Heart left ventricle (tissue), 16 donors: ENCODE measurements around the gene COPB1. TPM values are rescaled to one million over a fixed set of nuclear protein-coding genes. Genes with fewer than 3 reads are reported as not detected.

Experiments
- ATAC-seq, 4 donors: fragments of 200-7000 bp; cut with Tn5 transposase; one replicate each; pipeline ENCODE4 v1.9.1; 2020 to 2022; ENCODE audit warnings: moderate library complexity in 4 of 4, mild to moderate bottlenecking in 3 of 4, moderate number of reproducible peaks in 1 of 4
- DNase-seq, 5 donors: peaks; one replicate each; pipeline ENCODE4 v3.0.0-alpha.2; 2020
- H3K27ac ChIP-seq, 12 donors: fragments of 200-600 bp; sonication (generic) in 4 of 12; one replicate each; pipeline versions ENCODE4 v1.5.0 to v1.8.0; 2016 to 2022; ENCODE audit warnings: mild to moderate bottlenecking in 2 of 12
- H3K27me3 ChIP-seq, 9 donors: fragments of 200-600 bp; sonication (generic) in 2 of 9; one replicate each; pipeline versions ENCODE4 v1.5.1 to v1.8.0; 2016 to 2022; ENCODE audit warnings: mild to moderate bottlenecking in 3 of 9
- H3K36me3 ChIP-seq, 9 donors: fragments of 200-600 bp; sonication (generic) in 2 of 9; one replicate each; pipeline versions ENCODE4 v1.5.0 to v1.8.0; 2018 to 2022; ENCODE audit warnings: mild to moderate bottlenecking in 2 of 9
- H3K4me1 ChIP-seq, 12 donors: fragments of 200-600 bp; sonication (generic) in 4 of 12; one replicate each; pipeline versions ENCODE4 v1.5.0 to v1.8.0; 2016 to 2022; ENCODE audit warnings: mild to moderate bottlenecking in 3 of 12
- H3K4me3 ChIP-seq, 12 donors: fragments of 200-600 bp; sonication (generic) in 4 of 12; one replicate each; pipeline versions ENCODE4 v1.5.0 to v1.8.0; 2017 to 2022; ENCODE audit warnings: mild to moderate bottlenecking in 9 of 12, moderate library complexity in 4 of 12
- H3K9me3 ChIP-seq, 12 donors: fragments of 200-600 bp; sonication (generic) in 4 of 12; one replicate each; pipeline versions ENCODE4 v1.5.0 to v1.8.0; 2016 to 2022; ENCODE audit warnings: mild to moderate bottlenecking in 1 of 12
- POLR2A ChIP-seq, 2 donors: fragments of 450-650 bp; IDR thresholded peaks; one replicate each; pipeline ENCODE4 v1.6.1; 2017; ENCODE audit warnings: antibody characterized with exemption in 2 of 2, mild to moderate bottlenecking in 2 of 2, moderate library complexity in 2 of 2
- WGBS, 4 donors: extraction: QIAGEN DNeasy Blood & Tissue Kit in 2 of 4; methylation state at CpG; one replicate each; pipeline versions ENCODE4 v1.1.5 to v1.1.7; 2013 to 2018; 5-methylcytosine and 5-hydroxymethylcytosine counted together
- intact Hi-C, 10 donors: fragments of 100-400 bp; cut with DNase I; formaldehyde crosslinking; loops; one replicate each; pipeline versions ENCODE4 v1.11.1 to v1.14.2; 2022
- polyA plus RNA-seq, 2 donors: library from polyadenylated mRNA; stranded (reverse); fragments of 200-250 nt; gene quantifications; one replicate each; pipeline ENCODE4 v1.2.3, GENCODE V29; 2013
- total RNA-seq, 9 donors: library from RNA; depleted of rRNA in 2 of 9; stranded (reverse); fragments of >200 nt in 2 of 9; fragmentation: NEBNext Ultra II Directional in 3 of 9; extraction: Animal tissue kit (Norgen Biotek cat#: 25700) in 3 of 9; gene quantifications; one replicate each; pipeline versions ENCODE4 v1.1.0 to v1.2.4, GENCODE V29; 2016 to 2023
- TF ChIP-seq, protein P1 (sequence below), 12 donors: fragments of 200-600 bp; sonication (generic) in 4 of 12; IDR thresholded peaks; one replicate each; pipeline versions ENCODE4 v1.5.0 to v1.8.0; 2018 to 2022; ENCODE audit warnings: antibody characterized with exemption in 12 of 12, mild to moderate bottlenecking in 5 of 12
- donor health status: ischemic (EF 13 %, LVEDD 7.1; RV severe dilation, severe dysfunction).
- donor health status: healthy with polysubstance abuse.
- donor health status: DM: no; HTN: yes; CAD: no.
- donor health status: DM: no; HTN: no; CAD: no.
- donor health status: ischemic (EF 25% LVEDD 6.9; RV normal size, moderate dysfunction).
- donor health status: ischemic (EF 25% LVEDD 5.7; RV mildly dilated, moderate dysfunction).
- donor health status: healthy.
- donor health status: DM: yes; HTN: yes; CAD: no.
- donor health status: ischemic (EF 35%, LVEDD 5.7; RV mildly dilated, moderate dysfunction).
- donor health status: nonischemic (EF 11% LVEDD 7.7; RV severe dilation, severe dysfunction).
- donor health status: DM: yes; HTN: yes; CAD: no.
- donor health status: PGD.
- donor health status: ischemic (EF 29% LVEDD 5.4; RV normal size, mild dysfunction).
- donor health status: nonischemic (EF 23%, LVEDD 6.1; RV moderate dilation, normal function).

Gene COPB1
- total and polyA plus RNA-seq, 11 donors, result 23.4 to 72.1 (median 51.3) TPM

DNA sequence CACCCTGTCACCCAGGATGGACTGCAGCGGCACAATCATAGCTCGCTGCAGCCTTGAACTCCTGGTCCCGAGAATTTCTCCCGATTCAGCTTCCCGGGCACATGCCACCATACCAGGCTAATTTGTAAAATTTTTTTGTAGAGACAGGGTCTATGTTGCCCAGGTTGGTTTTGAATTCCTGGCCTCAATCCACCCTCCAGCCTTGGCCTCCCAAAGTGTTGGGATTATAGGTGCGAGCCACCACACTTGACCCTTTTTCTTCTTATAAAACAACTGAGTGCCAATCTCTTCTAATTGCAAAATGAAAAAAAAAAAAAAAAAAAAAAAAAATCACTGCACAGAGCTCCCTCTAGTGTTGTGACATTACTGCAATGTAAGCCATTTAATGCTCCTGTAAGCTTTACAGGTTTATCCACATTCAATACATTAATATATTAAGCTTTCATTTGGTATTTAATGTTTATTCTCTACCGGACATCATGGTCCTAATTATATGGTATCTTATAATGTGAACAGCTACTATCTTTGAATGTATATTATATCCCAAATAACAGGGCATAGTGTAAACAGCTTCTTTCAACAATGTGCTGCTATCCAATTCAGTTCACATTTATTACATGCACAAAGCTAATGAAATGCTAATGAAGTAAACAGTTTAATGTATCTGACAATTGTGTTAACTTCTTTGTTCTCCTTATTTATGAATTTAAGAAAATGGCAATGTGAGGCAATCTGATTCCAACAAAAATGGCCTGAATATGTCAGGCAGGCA, 44.6 kb downstream of the COPB1 start:
- H3K4me3 ChIP-seq, result no peak overlapping the region
- H3K9me3 ChIP-seq, result no peaks in the 10 kb centered on the region
- peaks cover 2 to 64% (median 51%) of the 10 kb centered on the region in 9 donors for H3K36me3 ChIP-seq
- ATAC-seq (peak in 3 of 4 donors; percentile 44 to 53 (median 45)), DNase-seq (no peak)
- TF ChIP-seq POLR2A (IDR thresholded peaks at IDR 0.05), result no peak
- TF ChIP-seq, protein P1, sequence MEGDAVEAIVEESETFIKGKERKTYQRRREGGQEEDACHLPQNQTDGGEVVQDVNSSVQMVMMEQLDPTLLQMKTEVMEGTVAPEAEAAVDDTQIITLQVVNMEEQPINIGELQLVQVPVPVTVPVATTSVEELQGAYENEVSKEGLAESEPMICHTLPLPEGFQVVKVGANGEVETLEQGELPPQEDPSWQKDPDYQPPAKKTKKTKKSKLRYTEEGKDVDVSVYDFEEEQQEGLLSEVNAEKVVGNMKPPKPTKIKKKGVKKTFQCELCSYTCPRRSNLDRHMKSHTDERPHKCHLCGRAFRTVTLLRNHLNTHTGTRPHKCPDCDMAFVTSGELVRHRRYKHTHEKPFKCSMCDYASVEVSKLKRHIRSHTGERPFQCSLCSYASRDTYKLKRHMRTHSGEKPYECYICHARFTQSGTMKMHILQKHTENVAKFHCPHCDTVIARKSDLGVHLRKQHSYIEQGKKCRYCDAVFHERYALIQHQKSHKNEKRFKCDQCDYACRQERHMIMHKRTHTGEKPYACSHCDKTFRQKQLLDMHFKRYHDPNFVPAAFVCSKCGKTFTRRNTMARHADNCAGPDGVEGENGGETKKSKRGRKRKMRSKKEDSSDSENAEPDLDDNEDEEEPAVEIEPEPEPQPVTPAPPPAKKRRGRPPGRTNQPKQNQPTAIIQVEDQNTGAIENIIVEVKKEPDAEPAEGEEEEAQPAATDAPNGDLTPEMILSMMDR (IDR thresholded peaks at IDR 0.05), result peak; percentile 46 to 74 (median 63)
- H3K27me3 ChIP-seq, result no peaks in the 10 kb centered on the region
- WGBS, 4 donors, result 72 to 79% (median 75%) methylated on average over 7 of the region's 7 CpGs
- H3K27ac ChIP-seq, result no peak overlapping the region
- peaks cover 0 to 8% (median 0%) of the 10 kb centered on the region in 12 donors for H3K4me1 ChIP-seq
- intact Hi-C loops, result loop anchor here (1.0 to 10.0 kb wide), 5 partner anchors 98 to 680 kb away; partner anchors contain the start of gene RRAS2 (in 1 of the 10)

DNA sequence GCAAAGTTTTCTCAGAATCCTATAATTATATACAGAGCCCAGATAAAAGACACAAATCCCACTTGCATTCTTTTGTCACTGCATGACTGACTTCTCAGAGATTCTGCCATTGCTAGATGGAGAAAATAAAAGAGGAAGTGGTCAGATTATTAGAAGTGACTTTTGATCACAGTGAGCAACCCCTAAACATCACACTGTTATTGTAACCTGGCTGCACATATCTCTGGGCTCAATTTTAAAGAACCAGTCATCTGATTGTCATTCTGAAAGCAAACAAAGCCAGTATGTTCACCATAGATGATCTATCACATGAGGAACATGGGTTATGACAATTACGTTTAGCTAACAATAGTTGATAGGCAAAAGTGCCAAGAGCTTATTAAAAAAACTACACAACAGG, 47.8 kb downstream of the COPB1 start:
- DNase-seq (no peak), ATAC-seq (no peak)
- no peak for TF ChIP-seq POLR2A (IDR thresholded peaks at IDR 0.05)
- TF ChIP-seq, protein P1 (IDR thresholded peaks at IDR 0.05), result no peak
- Histone ChIP-seq H3K36me3 (peaks cover 0 to 31% (median 19%) of the 10 kb centered on the region in 9 donors), H3K9me3 (no peaks in the 10 kb centered on the region), H3K4me3 (no peak overlapping the region), H3K27me3 (no peaks in the 10 kb centered on the region), H3K4me1 (peaks cover 0 to 23% (median 14%) of the 10 kb centered on the region in 12 donors), H3K27ac (no peak overlapping the region)
- WGBS, 4 donors, result 95 to 97% (median 96%) methylated on average over 1 of the region's 1 CpG
- intact Hi-C loops, result loop anchor here in 1 of 10 donors (5.0 to 10.0 kb wide), 2 partner anchors 95 to 677 kb away; partner anchors contain the start of gene RRAS2

DNA sequence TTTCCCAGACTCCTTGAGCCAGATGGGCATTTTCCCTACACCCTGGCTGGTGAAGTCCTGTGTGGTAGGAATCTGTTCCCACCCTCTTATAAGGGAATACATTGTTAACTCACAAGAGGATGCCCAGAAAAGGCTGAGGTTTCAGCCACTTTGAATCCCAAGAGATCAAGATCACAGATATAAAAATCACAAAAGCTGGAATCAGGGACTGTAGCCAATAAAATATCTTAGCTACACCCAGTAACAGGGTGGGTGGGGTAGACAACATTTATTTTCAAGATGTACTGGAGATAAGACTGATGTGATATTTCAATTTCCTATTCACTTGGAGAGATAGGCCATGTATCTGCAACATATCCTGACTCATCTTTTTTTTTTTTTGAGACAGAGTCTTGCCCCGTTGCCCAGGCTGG, 50.3 kb downstream of the COPB1 start:
- peak in 3 of 4 donors; percentile 34 to 51 (median 49) for ATAC-seq
- Histone ChIP-seq H3K27ac (peak overlapping the region in 4 of 12 donors; percentile 4 to 26 (median 14)), H3K4me3 (no peak overlapping the region), H3K27me3 (no peaks in the 10 kb centered on the region), H3K4me1 (peaks cover 0 to 30% (median 10%) of the 10 kb centered on the region in 12 donors), H3K9me3 (no peaks in the 10 kb centered on the region), H3K36me3 (peaks cover 0 to 16% (median 10%) of the 10 kb centered on the region in 9 donors)
- TF ChIP-seq POLR2A (IDR thresholded peaks at IDR 0.05), result no peak
- TF ChIP-seq, protein P1 (IDR thresholded peaks at IDR 0.05), result no peak
- intact Hi-C loops, result no loop called here
- DNase-seq, result no peak
- 55 to 74% (median 63%) methylated on average over 1 of the region's 1 CpG for WGBS, 4 donors

DNA sequence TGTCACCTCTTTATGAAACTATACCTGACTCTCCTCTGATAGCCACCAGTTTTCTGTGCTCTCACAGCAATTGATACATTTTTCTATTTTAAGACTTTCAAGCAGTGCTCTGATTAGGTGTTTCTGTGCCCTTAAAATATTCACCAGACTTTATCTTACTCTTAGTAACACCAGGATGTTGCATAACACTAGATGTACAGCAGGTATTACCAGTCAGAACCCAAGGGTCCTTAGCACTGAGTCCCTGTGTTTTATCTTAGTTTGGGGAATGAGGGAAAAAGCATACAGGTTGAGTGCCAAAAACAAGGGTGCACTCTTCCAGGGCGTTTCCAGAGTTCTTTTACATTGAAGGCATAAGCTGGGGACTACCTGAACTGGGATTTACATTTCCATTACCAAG, 51.4 kb downstream of the COPB1 start:
- H3K9me3 ChIP-seq, result no peaks in the 10 kb centered on the region
- peaks cover 0 to 30% (median 10%) of the 10 kb centered on the region in 12 donors for H3K4me1 ChIP-seq
- H3K36me3 ChIP-seq, result peaks cover 0 to 14% (median 10%) of the 10 kb centered on the region in 9 donors
- WGBS, 4 donors, result 77 to 89% (median 81%) methylated on average over 1 of the region's 1 CpG
- TF ChIP-seq, protein P1 (IDR thresholded peaks at IDR 0.05), result no peak
- no peak for TF ChIP-seq POLR2A (IDR thresholded peaks at IDR 0.05)
- no peaks in the 10 kb centered on the region for H3K27me3 ChIP-seq
- DNase-seq, result no peak
- intact Hi-C loops, result no loop called here
- no peak overlapping the region for H3K4me3 ChIP-seq
- no peak overlapping the region for H3K27ac ChIP-seq
- ATAC-seq, result no peak
